IPS-NIHi7 (cell line): ENCODE measurements around the gene EMX2.

Experiments used
- DNase-seq: peaks from one replicate; pipeline ENCODE4 v3.0.0; 2012; ENCODE audit warnings: mixed read lengths; ENCODE audit errors: extremely low spot score

Gene EMX2

GRCh38 chr10:117544711-117545140 lies 2.2 kb downstream of the EMX2 start:
- DNase-seq, result no peak

GRCh38 chr10:117545141-117546019 lies 2.8 kb downstream of the EMX2 start:
- DNase-seq, result no peak

- no peak for DNase-seq
Measured at GRCh38 chr10:117546020-117546580, 3.6 kb downstream of the EMX2 start.

GRCh38 chr10:117546581-117547015 lies 4.1 kb downstream of the EMX2 start:
- DNase-seq, result no peak

- DNase-seq, result no peak
Measured at GRCh38 chr10:117547016-117547715, 4.6 kb downstream of the EMX2 start.

- no peak for DNase-seq
Measured at GRCh38 chr10:117547716-117548668, 5.4 kb downstream of the EMX2 start.

GRCh38 chr10:117549100-117549585 lies 6.6 kb downstream of the EMX2 start:
- DNase-seq, result no peak

GRCh38 chr10:117550076-117550475 lies 7.5 kb downstream of the EMX2 start:
- DNase-seq, result no peak

GRCh38 chr10:117550599-117551329 lies 8.2 kb downstream of the EMX2 start:
- no peak for DNase-seq

- no peak for DNase-seq
Measured at GRCh38 chr10:117551330-117552155, 9.0 kb downstream of the EMX2 start.

GRCh38 chr10:117552156-117552631 lies 9.6 kb downstream of the EMX2 start:
- no peak for DNase-seq

- DNase-seq, result no peak
Measured at GRCh38 chr10:117552701-117553141, 10.2 kb downstream of the EMX2 start.

- DNase-seq, result no peak
Measured at GRCh38 chr10:117553142-117553814, 10.7 kb downstream of the EMX2 start.

GRCh38 chr10:117553815-117554172 lies 11.2 kb downstream of the EMX2 start:
- no peak for DNase-seq

- no peak for DNase-seq
Measured at GRCh38 chr10:117554241-117554814, 11.8 kb downstream of the EMX2 start.

GRCh38 chr10:117555017-117555416 lies 12.5 kb downstream of the EMX2 start:
- no peak for DNase-seq

- DNase-seq, result no peak
Measured at GRCh38 chr10:117555863-117556262, 13.3 kb downstream of the EMX2 start.

- DNase-seq, result no peak
Measured at GRCh38 chr10:117556356-117556755, 13.8 kb downstream of the EMX2 start.

GRCh38 chr10:117559712-117560111 lies 17.2 kb downstream of the EMX2 start:
- no peak for DNase-seq
